Measurements from ENCODE around the gene TMEM181.

Gene TMEM181

GRCh38 chr6:158621694-158622544 is 62.0 kb downstream of the TMEM181 start:
- Mint-ChIP-seq H3K36me3 (ENCODE audit: low read depth) (peaks cover 97% of the 10 kb centered on the region), H3K27me3 (no peaks in the 10 kb centered on the region), H3K9me3 (no peaks in the 10 kb centered on the region), H3K4me3 (no peak overlapping the region), H3K27ac (no peak overlapping the region), H3K4me1 (ENCODE audit: low read depth) (no peaks in the 10 kb centered on the region)
- intact Hi-C loops (cut with micrococcal nuclease), result no loop called here

DNA sequence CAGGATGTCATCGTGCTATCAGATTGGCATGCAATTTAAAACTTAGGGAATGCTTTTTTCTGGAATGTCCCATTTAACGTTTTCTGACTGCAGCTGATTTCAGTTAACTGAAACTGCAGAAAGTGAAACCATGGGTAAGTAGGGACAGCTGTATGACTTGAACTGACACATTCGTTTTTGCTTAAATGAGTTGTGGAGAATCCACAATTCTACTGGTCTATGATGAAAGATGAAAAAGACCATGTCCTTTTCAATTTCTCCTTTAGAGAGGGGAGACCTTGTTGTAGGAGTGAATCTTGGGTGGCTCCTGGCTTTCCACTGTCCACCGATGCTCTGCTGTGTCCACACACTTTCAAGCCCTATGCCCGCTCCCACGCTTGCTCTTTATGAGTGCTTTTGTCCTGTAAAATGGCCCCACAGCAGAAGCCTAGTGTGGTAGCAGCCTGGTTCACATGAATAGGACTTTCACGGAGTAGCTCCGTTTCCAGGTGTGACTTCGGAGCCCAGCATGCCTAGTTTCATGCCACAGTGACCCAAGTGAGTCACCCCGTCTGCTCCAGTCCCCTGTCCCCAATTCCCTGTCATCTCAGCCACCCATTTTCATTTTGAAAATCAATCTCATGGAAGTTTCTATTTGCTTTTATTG is 62.8 kb downstream of the TMEM181 start:
- H3K4me3 Mint-ChIP-seq, result no peak overlapping the region
- peaks cover 97% of the 10 kb centered on the region for H3K36me3 Mint-ChIP-seq (ENCODE audit: low read depth)
- intact Hi-C loops (cut with micrococcal nuclease), result no loop called here
- H3K9me3 Mint-ChIP-seq, result no peaks in the 10 kb centered on the region
- no peak overlapping the region for H3K27ac Mint-ChIP-seq
- no peaks in the 10 kb centered on the region for H3K4me1 Mint-ChIP-seq (ENCODE audit: low read depth)
- no peaks in the 10 kb centered on the region for H3K27me3 Mint-ChIP-seq

DNA sequence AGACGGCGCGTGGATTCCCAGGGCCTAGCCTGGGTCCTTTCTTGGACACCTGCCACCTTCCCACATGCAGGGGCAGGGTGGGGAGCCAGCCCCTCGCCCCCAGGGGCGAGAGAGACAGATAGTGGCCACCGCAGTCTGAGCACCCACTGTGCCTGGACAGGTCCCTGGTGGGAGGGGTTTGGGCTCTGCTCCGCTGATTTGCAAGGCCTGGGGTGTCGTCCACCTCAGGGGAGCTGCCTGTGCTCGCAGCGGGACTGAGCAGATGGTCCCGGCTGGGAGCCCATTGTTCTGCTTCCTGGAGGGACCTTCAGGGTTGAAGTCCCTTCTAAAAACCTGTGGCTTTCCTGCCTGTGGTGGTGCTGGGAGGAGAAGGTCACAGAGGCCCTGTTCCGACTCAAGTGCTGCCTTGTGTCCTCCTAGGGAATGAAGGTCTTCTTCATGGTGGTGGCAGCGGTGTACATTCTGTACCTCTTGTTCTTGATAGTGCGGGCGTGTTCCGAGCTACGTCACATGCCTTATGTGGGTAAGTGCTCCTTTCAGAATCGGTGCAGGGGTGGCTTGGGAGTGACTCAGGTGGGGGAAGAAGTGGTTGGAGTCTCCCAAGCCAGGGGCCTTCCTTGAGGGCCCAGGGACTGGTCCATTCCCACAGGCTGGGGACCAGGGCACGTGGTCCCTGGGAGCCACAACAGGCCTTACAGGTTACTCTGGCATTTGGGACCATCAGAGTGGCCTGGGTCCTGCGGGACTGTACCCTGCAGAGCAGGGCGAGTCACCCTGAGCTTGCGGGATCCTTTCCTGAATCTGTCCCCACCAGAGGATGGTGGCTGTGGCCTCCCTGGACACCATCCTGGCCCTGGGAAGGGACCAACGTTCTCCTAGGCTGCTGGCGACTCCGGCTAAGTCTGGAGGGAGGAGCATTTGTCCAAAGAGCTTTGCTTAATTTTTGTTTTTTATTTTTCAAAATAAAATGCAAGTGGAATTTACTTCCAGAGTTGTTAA is 65.1 kb downstream of the TMEM181 start:
- intact Hi-C loops (cut with micrococcal nuclease), result no loop called here
- H3K27me3 Mint-ChIP-seq, result no peaks in the 10 kb centered on the region
- no peaks in the 10 kb centered on the region for H3K9me3 Mint-ChIP-seq
- no peaks in the 10 kb centered on the region for H3K4me1 Mint-ChIP-seq (ENCODE audit: low read depth)
- no peak overlapping the region for H3K4me3 Mint-ChIP-seq
- H3K36me3 Mint-ChIP-seq (ENCODE audit: low read depth), result peaks cover 98% of the 10 kb centered on the region
- H3K27ac Mint-ChIP-seq, result no peak overlapping the region

DNA sequence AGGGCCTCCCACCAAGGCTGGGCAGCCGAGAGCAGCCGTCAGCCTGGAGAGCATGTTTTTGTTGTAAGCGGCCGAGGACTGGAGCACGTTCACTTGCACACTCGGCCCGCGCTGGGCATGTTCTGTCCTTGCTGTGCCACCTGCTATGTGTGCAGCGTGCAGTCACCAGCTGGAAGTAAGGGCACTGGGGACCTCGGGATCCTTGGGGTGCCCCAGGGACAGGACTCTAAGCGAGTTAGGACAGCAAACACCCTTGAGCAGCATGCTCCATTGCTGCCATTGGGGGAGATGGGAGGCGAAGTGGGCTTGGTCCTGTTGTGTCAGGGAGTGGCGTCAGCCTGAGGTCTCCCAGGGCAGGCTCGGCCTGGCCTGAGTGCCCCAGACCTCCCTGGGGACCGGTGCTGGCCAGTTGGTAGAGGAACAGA is 66.0 kb downstream of the TMEM181 start:
- H3K36me3 Mint-ChIP-seq (ENCODE audit: low read depth), result peaks cover 98% of the 10 kb centered on the region
- H3K27ac Mint-ChIP-seq, result no peak overlapping the region
- no peaks in the 10 kb centered on the region for H3K9me3 Mint-ChIP-seq
- H3K4me3 Mint-ChIP-seq, result no peak overlapping the region
- intact Hi-C loops (cut with micrococcal nuclease), result no loop called here
- no peaks in the 10 kb centered on the region for H3K4me1 Mint-ChIP-seq (ENCODE audit: low read depth)
- no peaks in the 10 kb centered on the region for H3K27me3 Mint-ChIP-seq

DNA sequence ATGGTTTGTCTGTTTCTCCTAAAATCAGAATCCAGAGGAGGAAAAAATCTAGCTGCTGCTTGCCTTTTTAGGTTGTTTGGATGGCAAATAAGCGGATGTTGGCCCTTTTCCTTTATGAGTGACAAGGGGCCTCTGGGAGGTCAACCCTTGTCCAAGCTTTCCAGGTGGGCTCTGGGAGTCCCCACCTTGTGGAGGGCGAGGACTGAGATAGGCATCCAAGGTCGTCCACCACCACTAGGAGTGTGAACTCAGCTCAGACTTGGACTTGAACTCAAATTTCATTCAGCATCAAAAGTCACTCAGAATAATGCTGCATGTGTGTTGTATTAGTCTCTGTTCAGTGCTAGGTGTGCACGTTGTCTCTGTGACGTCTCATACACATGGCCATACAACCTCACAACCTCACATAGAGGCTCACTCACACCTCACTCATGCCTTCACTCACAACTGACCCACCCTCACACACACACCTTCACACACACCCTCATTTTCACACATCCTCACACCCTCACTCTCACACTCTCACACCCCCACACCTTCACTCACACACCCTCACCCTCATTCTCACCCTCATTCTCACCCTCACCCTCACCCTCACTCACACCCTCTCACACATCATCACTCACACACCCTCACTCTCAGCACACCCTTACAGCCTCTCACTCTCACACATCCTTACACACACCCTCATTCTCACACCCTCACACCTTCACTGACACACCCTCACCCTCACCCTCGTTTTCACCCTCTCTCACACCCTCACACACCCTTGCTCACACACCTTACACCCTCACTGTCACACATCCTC is 66.7 kb downstream of the TMEM181 start:
- Mint-ChIP-seq H3K27ac (no peak overlapping the region), H3K4me3 (no peak overlapping the region), H3K9me3 (no peaks in the 10 kb centered on the region), H3K4me1 (ENCODE audit: low read depth) (peaks cover 5% of the 10 kb centered on the region), H3K27me3 (no peaks in the 10 kb centered on the region), H3K36me3 (ENCODE audit: low read depth) (peaks cover 98% of the 10 kb centered on the region)
- intact Hi-C loops (cut with micrococcal nuclease), result no loop called here

DNA sequence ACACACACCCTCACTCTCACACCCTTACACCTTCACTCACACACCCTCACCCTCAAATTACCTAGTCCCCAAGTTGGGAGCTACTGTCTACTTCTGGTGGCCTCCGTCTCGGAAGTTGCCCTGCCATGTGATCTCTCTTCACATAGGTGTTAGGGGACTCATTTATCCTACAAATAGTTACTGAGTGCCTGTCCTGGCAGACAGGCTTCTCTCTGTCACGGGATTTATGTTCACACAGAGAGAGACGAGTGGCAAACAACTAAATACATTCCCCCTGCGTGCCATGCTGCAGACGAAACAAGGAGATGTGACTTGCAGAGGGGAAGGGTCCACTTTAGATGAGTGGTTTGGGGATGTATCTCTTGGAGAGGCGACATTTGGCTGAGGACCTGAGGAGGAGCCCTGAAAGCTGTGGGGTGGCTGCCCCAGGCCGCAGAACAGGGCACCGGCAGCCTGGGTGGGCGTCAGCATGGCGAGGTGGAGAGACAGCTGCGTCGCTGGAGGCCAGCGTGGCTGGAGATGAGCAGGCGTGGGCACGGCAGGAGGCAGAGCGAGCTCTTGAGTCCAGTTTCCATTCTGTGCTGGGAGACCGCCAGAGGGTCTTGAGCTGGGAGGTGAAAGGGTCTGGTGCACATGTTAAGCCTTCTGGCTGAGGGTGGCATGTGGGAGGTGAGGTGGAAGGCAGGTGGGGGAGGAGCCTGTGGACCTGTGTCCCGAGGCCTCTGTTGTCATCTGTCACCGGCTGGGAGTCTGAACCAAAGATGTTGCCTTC is 67.5 kb downstream of the TMEM181 start:
- H3K4me1 Mint-ChIP-seq (ENCODE audit: low read depth), result peaks cover 13% of the 10 kb centered on the region
- intact Hi-C loops (cut with micrococcal nuclease), result no loop called here
- H3K9me3 Mint-ChIP-seq, result no peaks in the 10 kb centered on the region
- peaks cover 98% of the 10 kb centered on the region for H3K36me3 Mint-ChIP-seq (ENCODE audit: low read depth)
- no peak overlapping the region for H3K4me3 Mint-ChIP-seq
- no peak overlapping the region for H3K27ac Mint-ChIP-seq
- no peaks in the 10 kb centered on the region for H3K27me3 Mint-ChIP-seq

DNA sequence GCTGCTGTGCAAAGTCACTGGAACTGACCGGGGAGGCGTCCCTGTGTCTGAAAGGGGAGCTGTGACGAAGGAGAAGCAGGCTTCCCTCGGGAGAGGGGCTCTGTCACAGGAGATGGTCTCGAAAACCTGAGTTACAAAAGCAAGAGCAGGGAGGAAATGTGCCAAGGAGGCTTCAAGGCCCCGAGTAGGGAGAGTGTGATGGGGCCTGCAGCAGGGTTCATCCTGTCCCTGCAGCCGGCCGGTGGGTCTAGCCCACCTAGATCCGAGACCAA is 68.0 kb downstream of the TMEM181 start:
- H3K27me3 Mint-ChIP-seq, result no peaks in the 10 kb centered on the region
- no peaks in the 10 kb centered on the region for H3K9me3 Mint-ChIP-seq
- peaks cover 98% of the 10 kb centered on the region for H3K36me3 Mint-ChIP-seq (ENCODE audit: low read depth)
- intact Hi-C loops (cut with micrococcal nuclease), result no loop called here
- no peak overlapping the region for H3K4me3 Mint-ChIP-seq
- H3K4me1 Mint-ChIP-seq (ENCODE audit: low read depth), result peaks cover 16% of the 10 kb centered on the region
- no peak overlapping the region for H3K27ac Mint-ChIP-seq

DNA sequence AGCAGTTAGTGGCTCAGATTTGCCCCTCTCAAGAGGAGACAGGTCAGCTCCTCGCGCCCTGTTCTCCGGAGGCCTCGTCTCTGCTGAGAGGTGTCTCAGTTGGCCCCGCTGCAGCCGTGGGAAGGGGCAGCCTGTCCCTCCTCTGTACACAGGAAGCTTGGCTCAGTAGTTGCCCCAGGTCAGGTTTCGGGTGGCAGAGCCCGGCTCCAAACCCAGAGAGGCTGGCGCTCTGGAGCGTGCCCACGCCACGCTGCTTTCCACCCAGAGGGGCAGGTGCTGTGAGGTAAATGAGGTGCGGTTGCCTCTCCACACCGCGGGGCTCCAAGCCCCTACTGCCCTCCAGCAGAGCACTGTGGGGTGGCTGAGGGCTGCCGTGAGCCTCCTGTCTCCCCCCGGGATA is 68.7 kb downstream of the TMEM181 start:
- Mint-ChIP-seq H3K27me3 (no peaks in the 10 kb centered on the region), H3K36me3 (ENCODE audit: low read depth) (peaks cover 99% of the 10 kb centered on the region), H3K4me3 (no peak overlapping the region), H3K4me1 (ENCODE audit: low read depth) (peaks cover 16% of the 10 kb centered on the region), H3K9me3 (no peaks in the 10 kb centered on the region), H3K27ac (no peak overlapping the region)
- intact Hi-C loops (cut with micrococcal nuclease), result no loop called here

DNA sequence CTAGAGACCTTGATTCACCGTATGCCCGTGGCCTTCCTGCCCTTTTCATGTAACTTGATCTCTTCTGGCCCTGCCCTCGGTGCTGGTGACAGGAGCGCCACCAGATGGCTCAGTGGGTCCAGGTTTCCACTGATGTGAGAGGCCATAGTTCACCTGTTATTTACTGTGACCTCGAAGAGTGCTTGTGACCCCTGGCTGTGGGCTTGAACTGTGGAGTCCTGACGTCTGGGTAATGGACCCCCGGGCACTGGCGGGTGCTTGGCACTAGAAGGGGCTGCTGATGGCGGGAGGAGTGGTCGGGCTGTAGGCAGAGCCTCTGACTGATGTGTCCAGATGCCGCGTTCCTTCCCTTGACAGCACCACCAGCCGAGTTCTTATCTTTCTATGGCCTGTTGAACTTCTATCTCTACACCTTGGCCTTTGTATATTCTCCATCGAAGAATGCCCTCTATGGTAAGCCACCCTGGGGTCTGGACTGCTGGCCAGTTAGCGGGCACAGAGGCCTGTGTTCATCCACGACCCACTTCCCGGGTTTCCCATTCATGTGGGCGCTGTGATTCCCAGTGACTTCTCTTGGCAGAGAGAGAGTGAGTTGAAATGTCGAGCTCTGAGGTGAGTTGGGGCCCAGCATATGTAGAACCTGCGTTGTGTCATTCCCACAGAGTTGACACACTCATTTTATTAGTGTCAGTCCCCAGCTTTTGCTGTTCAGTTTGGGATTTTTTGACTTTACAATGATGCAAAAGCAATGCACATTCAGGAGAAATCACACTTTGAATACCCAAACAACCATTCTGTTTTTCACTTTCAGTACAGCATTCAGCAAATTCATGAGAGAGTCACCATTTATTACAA is 69.7 kb downstream of the TMEM181 start:
- H3K4me1 Mint-ChIP-seq (ENCODE audit: low read depth), result peaks cover 16% of the 10 kb centered on the region
- no peaks in the 10 kb centered on the region for H3K27me3 Mint-ChIP-seq
- H3K4me3 Mint-ChIP-seq, result no peak overlapping the region
- H3K36me3 Mint-ChIP-seq (ENCODE audit: low read depth), result peaks cover 90% of the 10 kb centered on the region
- H3K27ac Mint-ChIP-seq, result no peak overlapping the region
- H3K9me3 Mint-ChIP-seq, result no peaks in the 10 kb centered on the region
- intact Hi-C loops (cut with micrococcal nuclease), result no loop called here

DNA sequence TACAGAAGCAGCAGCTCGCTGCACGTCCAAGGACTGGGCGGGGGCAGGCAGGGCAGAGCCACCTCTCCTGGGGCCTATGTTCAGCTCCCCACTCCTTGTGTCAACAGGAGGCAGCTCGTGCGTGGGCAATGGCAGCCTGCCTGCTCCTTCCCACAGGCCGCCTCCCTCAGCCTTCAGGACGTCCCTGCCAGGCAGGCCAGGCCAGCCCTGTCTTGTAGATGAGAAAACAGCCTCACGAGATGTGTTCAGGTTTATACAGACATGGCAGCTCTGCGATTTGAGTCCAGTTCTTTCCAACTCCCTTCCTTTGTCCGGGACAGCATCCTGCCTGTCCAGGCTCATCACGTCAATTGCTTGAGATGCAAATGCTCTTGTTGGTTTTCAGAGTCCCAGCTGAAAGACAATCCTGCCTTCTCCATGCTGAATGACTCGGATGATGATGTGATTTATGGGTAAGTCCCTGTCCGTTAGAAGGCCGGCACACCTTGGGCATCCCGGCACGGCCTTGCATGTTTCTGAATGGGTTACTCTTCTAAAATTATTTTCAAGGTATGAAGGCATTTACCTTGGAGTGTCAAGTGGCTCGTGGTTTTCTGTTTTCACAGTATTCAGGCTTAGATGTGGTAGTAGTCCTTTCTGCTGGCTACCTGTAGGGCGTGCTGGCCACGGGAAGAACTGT is 71.2 kb downstream of the TMEM181 start:
- Mint-ChIP-seq H3K27ac (peak overlapping the region; percentile 31), H3K9me3 (no peaks in the 10 kb centered on the region), H3K27me3 (no peaks in the 10 kb centered on the region), H3K4me1 (ENCODE audit: low read depth) (peaks cover 16% of the 10 kb centered on the region), H3K4me3 (no peak overlapping the region), H3K36me3 (ENCODE audit: low read depth) (peaks cover 90% of the 10 kb centered on the region)
- intact Hi-C loops (cut with micrococcal nuclease), result no loop called here

GRCh38 chr6:158631678-158632537 is 72.0 kb downstream of the TMEM181 start:
- no peak overlapping the region for H3K4me3 Mint-ChIP-seq
- H3K27me3 Mint-ChIP-seq, result no peaks in the 10 kb centered on the region
- H3K9me3 Mint-ChIP-seq, result no peaks in the 10 kb centered on the region
- peaks cover 90% of the 10 kb centered on the region for H3K36me3 Mint-ChIP-seq (ENCODE audit: low read depth)
- peak overlapping the region; percentile 31 for H3K27ac Mint-ChIP-seq
- peaks cover 16% of the 10 kb centered on the region for H3K4me1 Mint-ChIP-seq (ENCODE audit: low read depth)
- intact Hi-C loops (cut with micrococcal nuclease), result no loop called here

All from dendritic cell treated with granulocyte-macrophage colony-stimulating factor and Interleukin-4, amounts not matched to agents 40 ng/mL and 50 ng/mL, for 4 days (primary cell).